ENCODE results near the gene SLC8A1. TPM values are rescaled to one million over a fixed set of nuclear protein-coding genes. Genes with fewer than 3 reads are reported as not detected.

Gene SLC8A1
- total and polyA plus RNA-seq, 7 donors, result 0.20 to 4.9 (median 2.3) TPM

DNA sequence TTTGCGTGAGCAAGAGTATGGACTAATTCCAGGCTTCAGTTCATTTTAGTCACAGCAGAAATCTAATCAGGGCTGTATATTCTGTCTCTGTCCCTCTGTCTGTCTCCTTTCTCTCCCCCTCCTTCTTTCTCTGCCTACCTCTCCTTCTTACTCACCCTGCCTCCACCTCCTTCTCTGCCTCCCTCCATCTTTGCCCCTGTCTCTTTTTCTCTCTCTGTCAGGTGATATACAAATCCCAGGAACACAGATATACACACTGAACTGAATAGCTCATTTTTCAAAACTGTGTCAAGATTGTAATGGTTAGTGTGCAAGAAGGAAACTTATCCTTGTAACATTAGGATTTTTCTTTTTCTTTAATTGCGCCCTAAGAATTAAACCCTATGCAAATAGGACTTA is 32.5 kb downstream of the SLC8A1 start:
- WGBS, 3 donors, result 67 to 88% (median 72%) methylated on average over 2 of the region's 2 CpGs
- TF ChIP-seq, protein P1, sequence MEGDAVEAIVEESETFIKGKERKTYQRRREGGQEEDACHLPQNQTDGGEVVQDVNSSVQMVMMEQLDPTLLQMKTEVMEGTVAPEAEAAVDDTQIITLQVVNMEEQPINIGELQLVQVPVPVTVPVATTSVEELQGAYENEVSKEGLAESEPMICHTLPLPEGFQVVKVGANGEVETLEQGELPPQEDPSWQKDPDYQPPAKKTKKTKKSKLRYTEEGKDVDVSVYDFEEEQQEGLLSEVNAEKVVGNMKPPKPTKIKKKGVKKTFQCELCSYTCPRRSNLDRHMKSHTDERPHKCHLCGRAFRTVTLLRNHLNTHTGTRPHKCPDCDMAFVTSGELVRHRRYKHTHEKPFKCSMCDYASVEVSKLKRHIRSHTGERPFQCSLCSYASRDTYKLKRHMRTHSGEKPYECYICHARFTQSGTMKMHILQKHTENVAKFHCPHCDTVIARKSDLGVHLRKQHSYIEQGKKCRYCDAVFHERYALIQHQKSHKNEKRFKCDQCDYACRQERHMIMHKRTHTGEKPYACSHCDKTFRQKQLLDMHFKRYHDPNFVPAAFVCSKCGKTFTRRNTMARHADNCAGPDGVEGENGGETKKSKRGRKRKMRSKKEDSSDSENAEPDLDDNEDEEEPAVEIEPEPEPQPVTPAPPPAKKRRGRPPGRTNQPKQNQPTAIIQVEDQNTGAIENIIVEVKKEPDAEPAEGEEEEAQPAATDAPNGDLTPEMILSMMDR (IDR thresholded peaks at IDR 0.05), result no peak
- intact Hi-C loops (cut with DNase I), result no loop called here
- H3K4me1 ChIP-seq, result no peaks in the 10 kb centered on the region
- H3K27ac ChIP-seq, result no peak overlapping the region
- DNase-seq (no peak), ATAC-seq (no peak)
- H3K36me3 ChIP-seq (ENCODE audit: insufficient read depth in 1 of 2, low read depth in 1 of 2), result no peaks in the 10 kb centered on the region
- no peak overlapping the region for H3K4me3 ChIP-seq
- H3K9me3 ChIP-seq, result no peaks in the 10 kb centered on the region
- no peaks in the 10 kb centered on the region for H3K27me3 ChIP-seq (ENCODE audit: insufficient read depth in 3 of 3, low read length in 2 of 3)

DNA sequence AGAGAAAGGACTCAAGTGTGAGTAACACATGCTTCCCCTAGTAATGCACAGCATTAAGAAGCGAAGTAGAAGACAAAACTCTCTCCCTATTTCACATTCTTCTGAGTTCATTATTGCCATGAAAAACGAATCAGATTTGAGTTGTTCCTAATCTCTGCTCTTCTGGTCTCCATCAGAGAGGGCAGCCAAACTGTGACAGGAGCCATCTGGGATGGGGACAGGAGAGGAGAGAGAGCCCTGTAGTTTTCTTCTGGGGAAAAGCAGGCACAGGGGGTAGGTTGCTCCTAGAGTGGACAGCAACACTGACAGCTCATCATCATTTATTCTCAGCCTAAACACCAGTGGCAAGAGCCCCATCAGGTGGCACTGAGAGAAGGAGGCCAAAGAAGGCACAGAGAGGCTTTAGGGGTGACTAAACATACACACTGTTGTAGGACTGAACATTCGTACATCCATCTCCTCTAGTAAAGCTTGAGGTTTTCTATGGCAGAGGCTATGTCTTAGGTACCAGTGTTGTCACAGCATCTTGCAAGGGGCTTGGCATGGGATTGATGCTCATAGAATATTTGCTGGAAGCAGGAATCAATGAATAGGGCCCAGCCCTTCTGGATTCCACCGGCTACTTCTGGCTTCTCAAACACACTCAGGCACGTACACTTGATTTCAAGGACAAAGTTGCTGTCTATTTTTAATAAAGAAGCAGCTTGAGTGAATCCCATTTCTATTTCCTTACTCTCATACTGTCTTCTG is 33.1 kb downstream of the SLC8A1 start:
- whole genome bisulfite sequencing, 3 donors, result 61 to 68% (median 64%) methylated on average over 5 of the region's 5 CpGs
- no peak for DNase-seq
- no peaks in the 10 kb centered on the region for H3K4me1 ChIP-seq
- no peaks in the 10 kb centered on the region for H3K27me3 ChIP-seq (ENCODE audit: insufficient read depth in 3 of 3, low read length in 2 of 3)
- H3K4me3 ChIP-seq, result no peak overlapping the region
- no peaks in the 10 kb centered on the region for H3K9me3 ChIP-seq
- intact Hi-C loops (cut with DNase I), result no loop called here
- TF ChIP-seq, protein P1 (IDR thresholded peaks at IDR 0.05), result no peak
- ATAC-seq, result no peak
- no peaks in the 10 kb centered on the region for H3K36me3 ChIP-seq (ENCODE audit: insufficient read depth in 1 of 2, low read depth in 1 of 2)
- no peak overlapping the region for H3K27ac ChIP-seq

DNA sequence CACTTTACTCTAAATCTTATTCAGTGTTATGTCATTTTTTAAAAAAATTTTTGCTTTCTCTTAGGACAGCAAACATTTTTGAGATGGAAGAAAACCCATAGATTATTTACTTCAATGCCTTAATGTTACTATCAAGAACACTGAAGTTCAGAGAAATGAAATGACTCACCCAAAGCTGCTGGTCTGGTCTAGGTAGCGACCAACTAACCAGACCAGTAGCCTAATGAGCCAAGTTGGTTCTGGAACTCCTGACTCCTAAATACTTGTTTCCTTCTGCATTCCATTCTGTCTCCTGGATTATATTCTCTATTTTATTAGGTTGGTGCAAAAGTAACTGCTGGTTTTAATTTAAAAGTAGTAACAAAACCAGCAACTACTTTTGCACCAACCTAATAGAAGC is 35.4 kb downstream of the SLC8A1 start:
- 85 to 100% (median 96%) methylated on average over 1 of the region's 1 CpG for WGBS, 3 donors
- TF ChIP-seq, protein P1 (IDR thresholded peaks at IDR 0.05), result no peak
- Histone ChIP-seq H3K36me3 (ENCODE audit: insufficient read depth in 1 of 2, low read depth in 1 of 2) (no peaks in the 10 kb centered on the region), H3K4me1 (no peaks in the 10 kb centered on the region), H3K27ac (no peak overlapping the region), H3K4me3 (no peak overlapping the region), H3K9me3 (no peaks in the 10 kb centered on the region), H3K27me3 (ENCODE audit: insufficient read depth in 3 of 3, low read length in 2 of 3) (no peaks in the 10 kb centered on the region)
- intact Hi-C loops (cut with DNase I), result no loop called here
- ATAC-seq (no peak), DNase-seq (no peak)

DNA sequence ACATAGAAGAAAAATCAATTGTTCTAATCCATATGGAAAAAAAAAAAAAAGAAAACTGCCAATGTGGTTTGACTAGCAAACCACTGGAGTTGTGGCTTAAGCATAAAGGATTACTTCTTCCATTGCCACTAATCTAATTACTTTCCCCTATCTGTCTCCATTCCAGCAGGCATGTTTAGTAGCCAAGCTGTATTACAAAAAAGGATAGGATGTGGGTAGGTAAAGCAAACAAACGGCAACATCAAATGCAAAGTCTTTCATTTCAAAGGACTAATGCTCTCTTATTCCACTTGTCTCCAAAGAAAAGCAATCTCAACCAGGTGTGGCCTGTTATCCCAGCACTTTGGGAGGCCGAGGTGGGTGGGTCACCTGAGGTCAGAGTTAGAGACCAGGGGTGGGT is 36.5 kb downstream of the SLC8A1 start:
- intact Hi-C loops (cut with DNase I), result no loop called here

More for the DNA sequence above, 36.5 kb downstream of the SLC8A1 start:
- no peaks in the 10 kb centered on the region for H3K9me3 ChIP-seq
- no peaks in the 10 kb centered on the region for H3K4me1 ChIP-seq
- no peaks in the 10 kb centered on the region for H3K27me3 ChIP-seq (ENCODE audit: insufficient read depth in 3 of 3, low read length in 2 of 3)
- H3K4me3 ChIP-seq, result no peak overlapping the region
- TF ChIP-seq, protein P1 (IDR thresholded peaks at IDR 0.05), result no peak
- no peaks in the 10 kb centered on the region for H3K36me3 ChIP-seq (ENCODE audit: insufficient read depth in 1 of 2, low read depth in 1 of 2)
- ATAC-seq (no peak), DNase-seq (no peak)
- WGBS, 3 donors, result 78 to 88% (median 83%) methylated on average over 2 of the region's 2 CpGs
- H3K27ac ChIP-seq, result no peak overlapping the region

Measured in psoas muscle (tissue), 8 donors.